PC-3 (cell line): Measurements from ENCODE around the gene CCDC54. TPM values are rescaled to one million over a fixed set of nuclear protein-coding genes. Genes with fewer than 3 reads are reported as not detected.
A peak's percentile ranks its signal among the peaks of the same experiment; 100 is the strongest.

ENCODE experiments used
- ATAC-seq: fragments of 200-7000 bp; cut with Tn5 transposase; 2 replicates; pipeline ENCODE4 v1.9.1; 2020; ENCODE audit warnings: mild to moderate bottlenecking, moderate library complexity
- BruUV-seq: library from RNA; stranded (reverse); fragments of 400-500 nt; replicated peaks from 2 replicates; lab custom pipeline; 2021; lab: Mats Ljungman, UMichigan
- CTCF ChIA-PET: fragments of 300-600 bp; sonication (Branson Sonifier 250); formaldehyde crosslinking; loops from one replicate; lab custom pipeline; 2022; ENCODE audit warnings: antibody characterized with exemption; lab: Charles Lee
- POLR2A ChIA-PET: fragments of 300-600 bp; sonication (Branson Sonifier 250); formaldehyde crosslinking; loops from one replicate; lab custom pipeline; 2022; ENCODE audit warnings: antibody characterized with exemption; ENCODE audit not compliant: unreplicated experiment; lab: Charles Lee
- DNase-seq: peaks from one replicate; pipeline ENCODE4 v3.0.0-alpha.2; 2015
- H2AFZ ChIP-seq: fragments of 300-600 bp; sonication (generic); 2 replicates; pipeline ENCODE4 v1.6.0; 2016; ENCODE audit warnings: antibody characterized with exemption, low read length
- H3F3A ChIP-seq: fragments of 300-600 bp; sonication (generic); one replicate; pipeline ENCODE4 v1.6.0; 2017; ENCODE audit warnings: antibody characterized with exemption, low read length, control low read depth, mild to moderate bottlenecking; ENCODE audit not compliant: unreplicated experiment
- H3K27ac ChIP-seq: fragments of 300-600 bp; sonication (generic); 2 replicates; pipeline ENCODE4 v1.5.1; 2016; ENCODE audit warnings: mild to moderate bottlenecking, low read length
- H3K27me3 ChIP-seq: fragments of 300-600 bp; sonication (generic); 2 replicates; pipeline ENCODE4 v1.6.1; 2016; ENCODE audit warnings: low read length, mixed read lengths
- H3K36me3 ChIP-seq: fragments of 300-600 bp; sonication (generic); 2 replicates; pipeline ENCODE4 v1.6.1; 2016; ENCODE audit warnings: low read depth, mixed run types, low read length, mixed read lengths
- H3K4me1 ChIP-seq: fragments of 300-600 bp; sonication (generic); 2 replicates; pipeline ENCODE4 v1.5.1; 2016; ENCODE audit warnings: low read length; ENCODE audit not compliant: insufficient read depth
- H3K4me2 ChIP-seq: fragments of 300-600 bp; sonication (generic); 2 replicates; pipeline ENCODE4 v1.6.0; 2016; ENCODE audit warnings: low read length
- H3K4me3 ChIP-seq: fragments of 300-600 bp; sonication (generic); 2 replicates; pipeline ENCODE4 v1.5.1; 2016; ENCODE audit warnings: mild to moderate bottlenecking, low read length, mixed read lengths
- H3K79me2 ChIP-seq: fragments of 300-600 bp; sonication (generic); 2 replicates; pipeline ENCODE4 v1.6.1; 2017; ENCODE audit warnings: low read length, mixed read lengths
- H3K9ac ChIP-seq: fragments of 300-600 bp; sonication (generic); 2 replicates; pipeline ENCODE4 v1.6.0; 2016; ENCODE audit warnings: mild to moderate bottlenecking, low read length
- H3K9me2 ChIP-seq: fragments of 300-600 bp; sonication (generic); replicated peaks from 2 replicates; pipeline ENCODE4 v1.6.1; 2016; ENCODE audit warnings: mixed run types, low read length, mixed read lengths
- H3K9me3 ChIP-seq: fragments of 300-600 bp; sonication (generic); 2 replicates; pipeline ENCODE4 v1.6.1; 2016; ENCODE audit warnings: low read length, mixed read lengths
- H4K20me1 ChIP-seq: fragments of 300-600 bp; sonication (generic); 2 replicates; pipeline ENCODE4 v1.6.1; 2016; ENCODE audit warnings: low read length, mixed read lengths
- CTCF ChIP-seq: fragments of 300-600 bp; sonication (generic); conservative IDR thresholded peaks from 2 replicates; pipeline ENCODE4 v1.5.1; 2017; ENCODE audit warnings: antibody characterized with exemption, low read depth, mild to moderate bottlenecking, low read length
- EZH2 ChIP-seq: fragments of 300-600 bp; sonication (generic); IDR thresholded peaks from one replicate; pipeline ENCODE4 v1.6.1; 2017; ENCODE audit warnings: antibody characterized with exemption, mild to moderate bottlenecking, low read length; ENCODE audit not compliant: unreplicated experiment
- EZH2phosphoT487 ChIP-seq: fragments of 300-600 bp; sonication (generic); IDR thresholded peaks from 2 replicates; pipeline ENCODE4 v1.6.1; 2018; ENCODE audit warnings: mild to moderate bottlenecking, antibody characterized with exemption, low read length, borderline replicate concordance
- intact Hi-C: fragments of 100-400 bp; cut with micrococcal nuclease; formaldehyde crosslinking; loops from 2 replicates; pipeline ENCODE4 v1.9.0; 2023
- total RNA-seq: library from RNA; depleted of rRNA; stranded (reverse); fragments of >200 nt; gene quantifications from 2 replicates; pipeline ENCODE4 v1.2.3, GENCODE V29; 2014

CCDC54 gene
- total RNA-seq, 1 experiment from 2014 or later: not detected

DNA sequence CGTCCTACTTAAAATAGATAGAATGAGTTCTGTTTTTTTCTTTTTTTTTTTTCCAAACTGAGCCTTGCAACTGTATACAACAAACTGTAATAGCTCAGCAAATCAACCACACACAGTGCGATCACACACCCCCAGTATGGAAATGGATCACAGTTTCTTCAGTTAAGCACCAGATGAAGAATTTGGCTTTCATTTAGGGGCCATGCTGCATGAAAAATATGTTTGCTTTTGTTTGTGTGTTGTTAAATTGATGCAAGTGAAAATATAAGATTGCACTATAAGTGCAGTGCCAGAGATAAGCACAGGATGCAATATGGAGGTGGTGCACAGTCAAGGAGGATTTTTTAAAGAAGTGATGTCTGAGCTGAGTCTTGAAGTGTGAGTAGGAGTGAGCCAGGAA is 17.8 kb downstream of the CCDC54 start:
- Histone ChIP-seq H3K9ac (no peak overlapping the region), H3K9me2 (0 out of 2 replicates have a peak, but pooled peaks cover 5% of the 10 kb centered on the region), H3K4me3 (no peak overlapping the region), H4K20me1 (no peaks in the 10 kb centered on the region), H2AFZ (0 out of 2 replicates have a peak overlapping the region, but pooled peaks have one; percentile 44), H3K9me3 (no peaks in the 10 kb centered on the region), H3F3A (no peaks in the 10 kb centered on the region), H3K4me1 (peaks cover 12% of the 10 kb centered on the region), H3K36me3 (no peaks in the 10 kb centered on the region), H3K27ac (no peak overlapping the region), H3K27me3 (no peaks in the 10 kb centered on the region), H3K4me2 (no peak overlapping the region), H3K79me2 (no peaks in the 10 kb centered on the region)
- intact Hi-C loops: no loop called here
- ChIA-PET CTCF (no interaction called here), POLR2A (no interaction called here)
- DNase-seq (no peak), ATAC-seq (no peak)
- BruUV-seq: no TSS peak
- no peak for TF ChIP-seq CTCF
- TF ChIP-seq EZH2: no peak
- no peak for TF ChIP-seq EZH2phosphoT487

DNA sequence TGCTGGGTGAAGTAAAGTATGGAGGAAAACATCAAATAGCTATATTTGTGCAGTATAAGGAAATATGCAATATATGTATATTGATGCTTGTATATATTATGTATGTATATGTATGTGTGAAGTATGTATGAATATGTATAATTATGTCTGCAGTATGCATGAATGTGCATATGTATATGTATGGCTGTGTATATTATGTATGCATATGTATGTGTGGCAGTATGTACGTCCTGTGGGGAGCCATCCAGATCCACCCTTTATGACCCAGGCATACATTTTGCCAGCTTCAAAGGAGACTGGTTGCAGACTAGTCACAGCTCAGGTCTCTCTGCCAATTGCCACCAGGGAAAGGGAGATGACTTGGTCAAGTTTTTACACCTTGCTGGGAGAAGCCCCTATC is 24.1 kb downstream of the CCDC54 start:
- H3K4me1 ChIP-seq: no peaks in the 10 kb centered on the region
- H2AFZ ChIP-seq: no peak overlapping the region
- ATAC-seq (no peak), DNase-seq (no peak)
- no peaks in the 10 kb centered on the region for H4K20me1 ChIP-seq
- no peaks in the 10 kb centered on the region for H3F3A ChIP-seq
- no peak overlapping the region for H3K27ac ChIP-seq
- H3K4me2 ChIP-seq: no peak overlapping the region
- H3K4me3 ChIP-seq: no peak overlapping the region
- TF ChIP-seq EZH2phosphoT487: no peak
- BruUV-seq: no TSS peak
- H3K9me3 ChIP-seq: no peaks in the 10 kb centered on the region
- CTCF ChIA-PET: no interaction called here
- no peaks in the 10 kb centered on the region for H3K79me2 ChIP-seq
- intact Hi-C loops: no loop called here
- H3K27me3 ChIP-seq: no peaks in the 10 kb centered on the region
- no peaks in the 10 kb centered on the region for H3K36me3 ChIP-seq
- POLR2A ChIA-PET: no interaction called here
- H3K9ac ChIP-seq: no peak overlapping the region
- 0 out of 2 replicates have a peak, but pooled peaks cover 5% of the 10 kb centered on the region for H3K9me2 ChIP-seq

- CTCF ChIA-PET: no interaction called here
- H3K36me3 ChIP-seq: no peaks in the 10 kb centered on the region
- ATAC-seq (no peak), DNase-seq (no peak)
- H3K27me3 ChIP-seq: no peaks in the 10 kb centered on the region
- H3K4me2 ChIP-seq: no peak overlapping the region
- H3K79me2 ChIP-seq: no peaks in the 10 kb centered on the region
- TF ChIP-seq EZH2 (no peak), CTCF (no peak), EZH2phosphoT487 (no peak)
- intact Hi-C loops: no loop called here
- no TSS peak for BruUV-seq
- H3K4me1 ChIP-seq: no peaks in the 10 kb centered on the region
- H4K20me1 ChIP-seq: no peaks in the 10 kb centered on the region
- POLR2A ChIA-PET: no interaction called here
- H3K9me2 ChIP-seq: 0 out of 2 replicates have a peak, but pooled peaks cover 5% of the 10 kb centered on the region
- H3F3A ChIP-seq: no peaks in the 10 kb centered on the region
- H2AFZ ChIP-seq: no peak overlapping the region
- H3K4me3 ChIP-seq: no peak overlapping the region
- H3K9ac ChIP-seq: no peak overlapping the region
- H3K9me3 ChIP-seq: no peaks in the 10 kb centered on the region
- no peak overlapping the region for H3K27ac ChIP-seq
These were observed 25.0 kb downstream of the CCDC54 start for GRCh38 chr3:107402214-107402613.
